ENCODE measurements around the gene UGT1A6.
"Not testable (repeated sequence)": the region's sequence is repeated elsewhere in the genome, so short reads cannot be mapped to it uniquely, and the experiment has no call there.

Gene UGT1A6

DNA sequence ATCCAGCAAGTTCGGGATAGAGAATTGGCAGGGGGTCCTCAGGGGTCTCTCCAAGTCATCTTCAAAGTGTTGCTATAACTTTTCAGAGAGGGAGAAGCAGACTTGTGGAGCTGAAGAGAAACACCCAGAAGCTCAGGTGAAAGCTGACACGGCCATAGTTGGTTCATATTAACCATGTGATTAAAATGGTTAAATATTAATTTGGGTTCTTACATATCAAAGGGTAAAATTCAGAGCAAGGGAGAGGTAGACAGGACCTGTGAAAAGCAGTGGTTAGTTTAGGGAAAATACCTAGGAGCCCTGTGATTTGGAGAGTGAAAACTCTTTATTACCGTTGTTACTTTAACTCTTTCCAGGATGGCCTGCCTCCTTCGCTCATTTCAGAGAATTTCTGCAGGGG, at the start of gene UGT1A6:
UGT1A6 (plus strand) TSS at position 243 of the 400 bp plus-strand sequence; CDS start at position 358, 115 bp downstream.
- DNase-seq (ENCODE audit: low spot score), result no peak

DNA sequence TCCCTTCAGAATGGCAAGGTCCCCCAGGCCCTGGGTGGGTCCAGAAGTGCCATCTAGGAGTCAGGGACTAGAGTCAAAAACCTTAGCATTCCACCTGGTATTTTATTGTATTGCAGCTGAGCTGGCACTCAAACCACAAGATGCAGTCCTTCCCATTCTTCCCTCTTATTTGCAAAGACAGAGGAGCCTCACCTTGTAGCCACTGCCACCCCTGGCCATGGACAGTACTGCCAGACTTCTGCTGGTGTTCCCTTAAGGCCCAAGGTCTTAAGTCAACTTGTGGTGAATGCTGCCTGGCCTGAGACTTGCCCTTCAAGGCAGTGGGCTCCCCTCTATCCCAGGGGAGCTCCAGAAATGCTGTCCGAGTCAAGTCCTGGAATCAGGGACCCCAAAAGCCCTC, 49.6 kb upstream of the UGT1A6 start:
- peak; percentile 11 for DNase-seq (ENCODE audit: low spot score)

DNA sequence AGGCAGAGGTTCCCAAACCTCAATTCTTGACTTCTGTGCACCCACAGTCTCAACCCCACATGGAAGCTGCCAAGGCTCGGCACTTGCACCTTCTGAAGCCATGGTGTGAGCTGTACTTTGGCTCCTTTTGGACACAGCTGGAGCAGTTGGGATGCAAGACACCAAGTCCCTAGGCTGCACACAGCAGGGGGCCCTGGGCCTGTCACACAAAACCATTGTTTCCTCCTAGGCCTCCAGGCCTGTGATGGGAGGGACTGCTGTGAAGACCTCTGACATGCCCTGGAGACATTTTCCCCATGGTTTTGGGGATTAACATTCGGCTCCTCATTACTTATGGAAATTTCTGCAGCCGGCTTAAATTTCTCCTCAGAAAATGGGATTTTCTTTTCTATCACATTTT, 46.7 kb upstream of the UGT1A6 start:
- not testable (repeated sequence) for DNase-seq (ENCODE audit: low spot score)

DNA sequence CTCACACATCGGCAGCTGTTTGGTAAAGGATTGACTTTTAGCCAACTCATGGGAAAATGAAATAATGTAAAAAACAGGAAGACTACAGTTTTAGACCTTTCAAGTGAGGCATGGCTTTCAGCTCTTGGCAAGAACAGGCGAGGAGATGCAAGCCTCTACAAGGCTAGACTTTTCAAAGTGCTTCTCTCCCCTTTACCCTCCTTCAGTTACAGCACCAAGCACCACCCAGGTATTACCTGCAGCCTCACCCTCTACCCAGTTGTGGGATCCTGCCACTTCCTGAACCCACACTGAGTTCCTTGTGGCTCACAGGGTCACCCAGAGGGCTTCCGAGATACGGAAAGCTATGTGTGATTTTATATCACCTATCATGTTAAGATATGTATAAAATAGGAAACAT, 41.7 kb upstream of the UGT1A6 start:
- no peak for DNase-seq (ENCODE audit: low spot score)

DNA sequence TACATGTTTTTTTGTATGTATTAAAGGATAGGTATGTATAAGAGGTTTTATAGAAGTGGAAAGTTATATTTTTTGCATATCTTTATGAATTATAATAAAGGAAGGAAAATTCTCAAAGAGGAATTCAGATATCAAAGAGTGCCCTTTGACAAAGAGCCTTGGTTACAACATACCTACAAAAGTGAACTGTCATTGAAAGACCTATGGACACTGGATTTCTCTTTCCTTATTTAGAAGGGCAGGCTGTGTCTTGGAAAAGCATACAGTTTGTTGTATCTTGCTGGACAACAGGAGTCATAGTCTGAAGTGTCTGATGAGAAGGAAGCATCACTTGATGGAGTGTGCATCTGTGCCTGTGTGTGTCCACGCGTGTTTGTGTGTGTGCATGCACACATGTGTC, 41.3 kb upstream of the UGT1A6 start:
- no peak for DNase-seq (ENCODE audit: low spot score)

DNA sequence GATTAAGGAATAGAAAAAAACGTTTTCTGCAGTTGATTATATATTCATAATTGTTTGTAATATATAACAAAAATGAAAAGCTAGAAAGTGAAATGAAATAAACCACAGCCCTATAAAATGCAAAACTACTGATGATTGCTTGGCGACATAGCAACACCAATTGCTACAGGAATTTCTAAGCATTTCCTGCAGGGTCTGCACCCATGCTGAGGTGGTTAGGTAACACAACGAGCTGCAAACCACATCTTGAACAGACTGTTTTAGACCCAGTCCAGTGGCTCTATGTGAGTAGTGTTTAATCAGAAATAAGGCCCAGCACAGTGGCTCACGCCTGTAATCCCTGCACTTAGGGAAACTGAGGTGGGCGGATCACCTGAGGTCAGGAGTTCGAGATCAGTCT, 38.2 kb upstream of the UGT1A6 start:
- no peak for DNase-seq (ENCODE audit: low spot score)

DNA sequence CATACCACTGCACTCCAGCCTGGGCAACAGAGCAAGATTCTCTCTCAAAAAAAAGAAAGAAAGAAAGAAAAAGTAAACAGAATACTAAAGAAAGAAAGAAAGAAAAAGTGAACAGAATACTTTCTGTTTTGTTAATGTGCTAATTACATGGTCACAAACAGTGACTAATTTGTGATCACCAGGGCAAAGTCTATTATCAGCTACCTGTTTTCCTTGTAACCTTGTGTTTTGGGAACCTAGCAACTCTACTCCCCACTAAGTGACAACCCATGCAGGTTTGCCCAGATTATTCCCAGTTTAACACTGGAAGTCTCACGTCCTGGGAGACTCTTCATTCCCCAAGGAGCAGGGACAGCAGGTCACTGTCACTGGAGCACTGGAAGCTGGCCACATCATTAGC, 37.6 kb upstream of the UGT1A6 start:
- DNase-seq (ENCODE audit: low spot score), result no peak

DNA sequence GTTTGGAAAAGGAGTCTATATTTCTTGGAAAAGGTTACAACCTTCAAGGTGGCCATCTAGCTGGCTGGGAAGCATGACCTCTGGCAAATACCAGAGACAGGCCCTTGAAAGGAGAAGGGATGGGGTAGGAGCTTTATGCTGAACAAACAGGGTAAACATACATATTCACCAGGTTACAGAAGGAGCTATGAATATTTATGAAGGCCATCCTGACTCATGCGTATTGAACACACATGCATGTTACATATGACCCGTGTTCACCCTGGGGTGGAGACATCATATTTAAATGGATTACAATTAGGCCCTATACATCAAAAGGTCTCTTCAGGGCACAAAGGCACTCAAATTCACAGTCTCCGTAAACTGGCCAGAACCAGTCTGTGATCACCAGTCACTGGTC, 36.7 kb upstream of the UGT1A6 start:
- not testable (repeated sequence) for DNase-seq (ENCODE audit: low spot score)

DNA sequence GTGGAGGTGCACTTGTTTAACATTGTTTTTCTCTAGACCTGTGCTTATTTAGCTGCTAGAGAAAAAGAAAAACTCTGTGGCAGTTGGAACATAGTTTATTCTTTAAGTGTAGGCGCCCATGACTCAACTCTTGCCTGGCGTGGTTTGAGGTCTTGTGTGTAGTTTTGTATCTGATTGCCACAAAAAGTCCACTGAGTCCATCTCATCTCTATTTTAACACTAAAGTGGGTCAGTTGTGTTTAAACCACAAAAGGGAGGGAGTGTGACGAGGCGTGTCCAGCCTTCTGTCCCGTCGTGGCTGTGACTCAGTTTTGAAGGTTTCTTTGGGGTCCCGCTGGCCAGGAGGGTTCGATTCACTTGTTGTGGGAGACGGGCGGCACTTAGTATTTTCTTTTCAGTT, 36.2 kb upstream of the UGT1A6 start:
- DNase-seq (ENCODE audit: low spot score), result no peak

DNA sequence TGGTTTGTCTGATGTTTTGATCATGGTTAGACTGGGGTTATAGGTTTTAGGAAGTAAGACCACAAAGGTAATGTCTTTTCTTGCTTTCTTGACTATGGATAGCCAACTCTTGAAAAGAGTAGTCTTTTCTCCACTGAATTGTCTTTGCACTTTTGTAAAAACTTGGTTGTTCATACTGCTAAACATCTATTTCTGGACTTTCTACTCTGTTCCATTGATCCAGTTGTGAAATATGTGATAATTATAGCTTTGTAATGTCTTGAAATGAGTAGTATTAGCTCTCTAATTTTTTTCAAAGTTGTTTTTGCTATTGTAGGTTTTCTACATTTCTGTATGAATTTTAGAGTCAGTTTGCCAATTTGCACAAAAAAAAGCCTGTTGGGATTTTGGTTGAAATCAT, 34.1 kb upstream of the UGT1A6 start:
- DNase-seq (ENCODE audit: low spot score), result no peak

DNA sequence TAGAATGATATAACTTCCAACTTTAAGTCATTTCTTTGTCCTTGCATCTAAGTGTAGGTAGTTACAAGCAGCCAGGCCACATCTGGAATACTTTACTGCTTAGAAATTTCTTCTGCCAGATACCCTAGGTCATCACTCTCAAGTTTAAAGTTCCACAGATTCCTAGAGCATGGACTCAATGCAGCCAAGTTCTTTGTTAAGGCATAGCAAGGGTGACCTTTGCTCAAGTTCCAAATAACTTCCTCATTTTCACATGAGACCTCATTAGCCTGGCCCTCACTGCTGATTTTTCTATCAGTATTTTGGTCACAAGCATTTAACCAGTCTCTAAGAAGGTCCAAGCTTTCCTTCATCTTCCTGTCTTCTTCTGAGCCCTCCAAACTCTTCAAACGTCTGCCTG, 28.8 kb upstream of the UGT1A6 start:
- no peak for DNase-seq (ENCODE audit: low spot score)

DNA sequence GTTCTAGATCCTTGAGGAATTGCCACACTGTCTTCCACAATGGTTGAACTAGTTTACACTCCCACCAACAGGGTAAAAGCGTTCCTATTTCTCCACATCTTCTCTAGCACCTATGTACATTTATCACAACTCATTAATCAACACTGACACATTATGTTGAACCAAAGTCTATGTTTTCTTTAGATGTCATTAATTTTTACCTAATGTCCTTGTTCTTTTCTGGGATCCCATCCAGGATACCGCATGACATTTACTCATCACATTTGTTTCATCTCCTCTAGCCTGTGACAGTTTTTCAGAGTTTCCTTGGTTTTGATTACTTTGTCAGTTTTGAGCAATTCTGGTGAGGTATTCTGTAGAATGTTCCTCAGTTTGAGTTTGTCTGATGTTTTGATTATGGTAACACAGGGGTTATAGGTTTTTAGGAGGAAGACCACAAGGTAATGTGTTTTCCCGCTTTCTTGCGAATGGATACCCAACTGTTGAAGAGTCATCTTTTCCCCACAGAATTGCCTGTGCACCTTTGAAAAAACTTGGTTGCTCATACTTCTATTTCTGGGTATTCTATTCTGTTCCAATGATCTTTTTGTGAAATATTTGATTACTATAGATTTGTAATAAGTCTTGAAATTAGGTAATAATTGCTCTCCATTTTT, 24.0 kb upstream of the UGT1A6 start:
- DNase-seq (ENCODE audit: low spot score), result no peak

DNA sequence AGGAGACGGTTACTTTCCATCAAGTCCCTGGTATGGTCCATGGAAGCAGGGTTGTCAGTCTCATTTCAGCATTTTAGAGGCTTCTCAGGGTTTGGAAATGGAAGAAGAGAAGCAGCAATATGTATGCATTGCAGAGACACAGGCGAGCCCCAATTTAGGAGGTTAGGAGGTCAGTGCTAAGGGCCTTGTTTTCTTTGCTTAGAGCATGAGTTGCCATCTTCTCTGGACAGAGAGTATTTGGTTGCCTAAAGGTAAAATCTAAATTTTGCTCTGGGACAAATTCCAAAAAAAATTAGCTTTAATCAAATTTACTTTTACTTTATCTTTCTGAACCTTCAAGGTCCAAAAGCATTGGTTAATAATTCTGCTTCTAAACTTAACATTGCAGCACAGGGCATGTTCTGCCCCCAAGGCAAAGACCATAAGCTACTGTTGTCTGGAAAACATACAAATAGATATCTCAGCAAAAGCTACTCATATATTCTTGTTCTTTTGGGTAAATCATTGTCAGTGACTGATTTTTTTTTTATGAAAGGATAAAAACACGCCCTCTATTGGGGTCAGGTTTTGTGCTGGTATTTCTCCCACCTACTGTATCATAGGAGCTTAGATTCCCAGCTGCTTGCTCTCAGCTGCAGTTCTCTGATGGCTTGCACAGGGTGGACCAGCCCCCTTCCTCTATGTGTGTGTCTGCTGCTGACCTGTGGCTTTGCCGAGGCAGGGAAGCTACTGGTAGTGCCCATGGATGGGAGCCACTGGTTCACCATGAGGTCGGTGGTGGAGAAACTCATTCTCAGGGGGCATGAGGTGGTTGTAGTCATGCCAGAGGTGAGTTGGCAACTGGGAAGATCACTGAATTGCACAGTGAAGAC, 21.2 kb upstream of the UGT1A6 start, which contains the start of gene UGT1A9:
UGT1A9 (plus strand) TSS at position 609 of the 872 bp plus-strand sequence; CDS start at position 646, 37 bp downstream.
- no peak for DNase-seq (ENCODE audit: low spot score)

DNA sequence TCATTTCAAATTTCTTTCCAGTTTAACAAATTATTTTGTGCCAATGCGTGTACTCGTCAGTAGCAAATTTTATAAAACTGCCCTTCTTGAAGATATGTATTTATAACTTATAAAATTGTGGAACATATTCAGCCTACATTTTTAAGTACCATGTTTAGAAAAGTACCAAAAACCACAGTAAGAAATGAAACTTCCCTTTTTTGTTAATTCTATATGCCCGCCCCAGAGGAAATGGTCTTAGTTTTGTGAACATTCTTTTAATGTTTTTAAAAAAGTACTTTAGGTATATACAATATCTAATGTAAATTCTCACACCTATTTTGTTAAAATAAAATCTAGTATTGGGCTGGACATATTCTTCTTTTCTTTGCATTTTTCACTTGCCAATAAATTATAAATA, 19.8 kb upstream of the UGT1A6 start:
- DNase-seq (ENCODE audit: low spot score), result no peak

DNA sequence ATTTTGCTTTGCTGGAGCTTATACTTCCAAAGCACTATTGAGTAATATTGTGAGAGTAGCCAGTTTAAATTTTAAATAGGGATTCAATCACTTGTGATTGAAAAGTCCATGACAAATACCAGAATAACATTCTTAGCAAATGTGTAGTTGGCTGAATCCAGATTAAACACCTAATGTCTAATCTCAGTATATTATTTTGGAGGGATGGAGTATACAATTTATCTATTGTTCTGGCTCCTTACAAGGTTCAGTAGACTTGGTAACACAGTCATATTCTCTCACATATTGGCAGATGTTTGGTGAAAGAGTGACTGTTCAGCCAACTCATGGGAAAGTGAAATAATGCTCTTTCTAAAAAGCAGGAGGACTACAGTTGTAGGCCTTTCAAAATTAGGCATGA, 18.8 kb upstream of the UGT1A6 start:
- DNase-seq (ENCODE audit: low spot score), result no peak

DNA sequence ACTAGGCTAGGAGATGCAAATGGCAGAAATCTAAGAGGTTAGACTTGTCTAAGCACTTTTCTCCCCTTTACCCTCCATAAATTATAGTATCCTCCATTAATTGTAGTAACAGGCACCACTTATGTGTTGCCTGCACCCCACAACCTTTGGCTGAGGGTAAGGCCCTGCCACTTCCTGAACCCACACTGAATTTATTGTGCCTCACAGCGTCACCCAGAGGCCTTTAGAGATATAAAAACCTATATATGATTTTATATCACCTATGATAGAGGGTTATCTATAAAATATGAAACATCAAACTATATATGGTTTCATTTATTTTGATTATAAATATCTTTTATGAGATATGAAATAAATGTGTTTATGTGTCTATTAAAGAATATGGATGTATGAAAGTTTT, 18.4 kb upstream of the UGT1A6 start:
- no peak for DNase-seq (ENCODE audit: low spot score)

DNA sequence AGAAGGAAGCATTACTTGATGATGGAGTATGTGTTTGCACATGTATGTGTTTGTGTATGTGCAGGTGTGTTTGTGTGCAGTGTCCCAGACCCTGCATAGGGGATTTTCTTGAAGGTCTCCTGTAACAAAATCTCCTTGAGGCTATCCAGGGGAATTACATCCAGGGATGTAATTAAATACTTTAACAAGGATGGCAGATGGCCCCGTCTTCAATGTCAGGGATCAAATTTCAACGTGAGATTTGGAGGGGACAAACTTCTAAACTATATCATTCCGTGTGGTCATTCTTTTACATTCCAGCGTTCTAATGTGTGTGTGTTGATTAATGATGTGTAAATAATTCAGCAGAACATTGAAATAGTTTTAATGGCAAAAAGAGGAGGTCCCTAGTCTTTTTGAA, 17.7 kb upstream of the UGT1A6 start:
- no peak for DNase-seq (ENCODE audit: low spot score)

DNA sequence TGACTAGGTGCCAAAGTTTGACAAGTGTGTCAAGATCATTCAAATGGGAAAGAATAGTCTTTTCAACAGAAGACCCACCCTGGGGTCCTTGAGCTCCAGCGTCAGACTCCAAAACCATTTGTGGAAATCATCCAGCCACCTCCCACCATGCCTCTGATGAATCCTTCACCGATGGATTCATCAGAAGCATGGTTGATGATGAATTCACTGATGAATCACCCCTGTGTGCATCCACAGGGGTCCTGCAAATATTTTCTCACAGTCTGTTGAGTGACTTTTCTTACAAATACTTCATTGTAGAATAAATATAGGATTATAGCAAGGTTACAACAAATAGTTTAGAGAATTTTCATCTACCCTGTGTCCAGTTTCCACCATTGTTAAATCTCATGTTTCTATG, 16.6 kb upstream of the UGT1A6 start:
- peak; percentile 32 for DNase-seq (ENCODE audit: low spot score)

DNA sequence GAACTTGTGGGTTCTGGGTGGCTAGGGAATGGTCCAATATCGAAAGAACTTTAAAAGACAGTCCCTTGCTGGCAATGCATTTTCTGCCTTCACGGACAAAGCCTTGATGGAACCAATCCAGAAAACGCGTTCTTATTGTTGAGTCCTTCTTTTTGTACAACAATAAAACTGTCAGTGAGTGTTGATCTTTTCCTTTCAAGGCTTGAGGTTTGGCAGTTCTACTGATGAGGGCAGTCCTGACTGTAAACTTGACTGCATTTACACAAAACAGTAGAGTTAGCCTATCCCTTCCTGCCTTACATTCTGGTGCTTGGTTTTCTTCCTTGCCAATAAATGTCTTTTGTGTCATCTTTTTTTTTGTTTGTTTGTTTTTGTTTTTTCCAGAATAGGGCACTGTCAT, 13.5 kb upstream of the UGT1A6 start:
- DNase-seq (ENCODE audit: low spot score), result no peak

DNA sequence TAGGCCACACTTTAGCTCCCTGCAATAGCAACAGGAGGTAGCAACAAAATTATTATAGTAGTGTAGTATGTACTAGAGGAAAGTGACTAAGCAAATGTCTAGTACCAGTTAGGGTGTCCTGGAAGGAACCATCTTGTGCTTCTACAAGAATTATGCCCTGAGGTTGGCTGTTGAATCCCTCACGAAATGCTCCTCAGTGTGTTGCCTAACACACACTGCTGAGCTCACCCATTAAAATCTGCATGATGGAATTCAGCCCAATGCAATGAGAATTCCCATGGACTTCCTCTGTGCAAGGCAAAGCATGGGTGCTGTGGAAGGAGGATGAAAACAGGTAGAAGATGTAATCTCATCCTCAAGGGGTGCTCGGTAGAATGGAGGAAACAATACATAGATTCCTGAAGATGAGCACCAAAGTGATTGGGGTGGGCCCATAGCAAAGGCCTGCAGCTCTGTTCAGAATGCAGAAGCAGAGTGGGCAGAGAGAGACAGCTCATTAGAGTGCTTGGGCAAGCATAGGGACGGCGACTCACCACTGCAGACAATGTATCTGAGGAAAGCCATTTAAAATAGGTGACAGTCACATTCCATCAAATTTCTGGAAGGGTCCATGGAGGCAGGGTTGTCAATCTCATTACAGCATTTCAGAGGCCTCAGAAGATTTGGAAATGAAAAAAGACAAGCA, 12.2 kb upstream of the UGT1A6 start:
- DNase-seq (ENCODE audit: low spot score), result no peak

DNA sequence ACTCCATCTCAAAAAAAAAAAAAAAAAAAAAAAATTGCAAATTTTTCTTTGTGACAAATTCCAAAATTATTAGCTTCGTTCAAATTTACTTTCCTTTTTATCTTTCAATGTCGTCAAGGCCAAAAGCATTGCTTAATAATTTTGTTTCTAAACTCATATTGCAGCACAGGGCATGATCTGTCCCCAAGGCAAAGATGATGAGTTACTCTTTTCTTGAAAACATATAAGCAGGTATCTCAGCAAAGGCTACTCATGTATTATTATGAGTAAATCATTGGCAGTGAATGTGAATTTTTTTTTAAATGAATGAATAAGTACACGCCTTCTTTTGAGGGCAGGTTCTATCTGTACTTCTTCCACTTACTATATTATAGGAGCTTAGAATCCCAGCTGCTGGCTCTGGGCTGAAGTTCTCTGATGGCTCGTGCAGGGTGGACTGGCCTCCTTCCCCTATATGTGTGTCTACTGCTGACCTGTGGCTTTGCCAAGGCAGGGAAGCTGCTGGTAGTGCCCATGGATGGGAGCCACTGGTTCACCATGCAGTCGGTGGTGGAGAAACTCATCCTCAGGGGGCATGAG, 11.1 kb upstream of the UGT1A6 start, which contains the start of gene UGT1A7:
UGT1A7 (plus strand) TSS at position 381 of the 579 bp plus-strand sequence; CDS start at position 418, 37 bp downstream.
- no peak for DNase-seq (ENCODE audit: low spot score)

DNA sequence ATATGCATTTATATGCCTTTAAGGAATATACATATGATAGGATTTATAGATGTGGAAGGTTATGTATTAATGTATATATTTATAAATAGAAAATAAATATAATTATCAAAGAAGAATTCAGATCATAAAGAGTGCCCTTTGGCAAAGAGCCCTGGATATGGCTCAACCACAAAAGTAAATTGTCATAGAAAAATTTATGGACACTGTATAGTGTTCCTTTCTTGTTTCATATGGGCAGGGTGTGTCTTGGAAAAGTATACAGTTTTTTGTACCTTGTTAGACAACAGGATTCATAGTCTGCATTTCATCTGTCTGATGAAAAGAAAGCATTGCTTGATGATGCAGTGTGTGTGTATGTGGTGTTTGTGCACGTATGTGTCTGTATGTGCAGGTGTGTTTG, 8.1 kb upstream of the UGT1A6 start:
- no peak for DNase-seq (ENCODE audit: low spot score)
